CD8-positive, alpha-beta memory T cell (primary cell): Measurements from ENCODE around the gene OR2T35. TPM values are rescaled to one million over a fixed set of nuclear protein-coding genes. Genes with fewer than 3 reads are reported as not detected.
"Not testable (repeated sequence)": the region's sequence is repeated elsewhere in the genome, so short reads cannot be mapped to it uniquely, and the experiment has no call there.

Experiments used
- CTCF ChIA-PET: fragments of 350-600 bp; sonication (Branson Sonifier 250); formaldehyde crosslinking; loops from one replicate; lab custom pipeline; 2021; ENCODE audit warnings: antibody characterized with exemption; lab: Charles Lee
- POLR2A ChIA-PET: fragments of 350-600 bp; sonication (Branson Sonifier 250); formaldehyde crosslinking; loops from one replicate; lab custom pipeline; 2021; ENCODE audit warnings: antibody characterized with exemption; lab: Charles Lee
- DNase-seq, 5 donors: peaks; one replicate each; pipeline versions ENCODE4 v3.0.0 to v3.0.0-alpha.2; 2020 to 2022; ENCODE audit warnings: mixed read lengths in 1 of 5
- H3K27ac ChIP-seq: one replicate; pipeline ENCODE4 v1.7.0; 2013; ENCODE audit warnings: low read depth, mild to moderate bottlenecking, low read length, moderate library complexity
- H3K27me3 ChIP-seq: 2 replicates; pipeline ENCODE4 v1.7.0; 2013; ENCODE audit warnings: low read length, mild to moderate bottlenecking; ENCODE audit not compliant: insufficient read depth, poor library complexity, severe bottlenecking
- H3K36me3 ChIP-seq: 2 replicates; pipeline ENCODE4 v1.7.0; 2013; ENCODE audit warnings: mild to moderate bottlenecking, low read length, moderate library complexity; ENCODE audit not compliant: insufficient read depth
- H3K4me1 ChIP-seq: 2 replicates; pipeline ENCODE4 v1.7.0; 2013; ENCODE audit warnings: mild to moderate bottlenecking, low read length, moderate library complexity; ENCODE audit not compliant: insufficient read depth
- H3K4me3 ChIP-seq: 2 replicates; pipeline ENCODE4 v1.7.0; 2013; ENCODE audit warnings: mild to moderate bottlenecking, low read length
- H3K9me3 ChIP-seq: 2 replicates; pipeline ENCODE4 v1.7.0; 2013; ENCODE audit warnings: mild to moderate bottlenecking, low read length
- H3K27ac Mint-ChIP-seq, 8 donors: one replicate each; pipeline ENCODE4 v1.8.0; 2020 to 2021; ENCODE audit warnings: mixed read lengths in 8 of 8, mild to moderate bottlenecking in 6 of 8, inconsistent platforms in 3 of 8, moderate library complexity in 3 of 8
- H3K27me3 Mint-ChIP-seq, 2 donors: one replicate each; pipeline ENCODE4 v1.8.0; 2020 to 2021; ENCODE audit warnings: mixed read lengths in 2 of 2, mild to moderate bottlenecking in 1 of 2, moderate library complexity in 1 of 2
- H3K36me3 Mint-ChIP-seq, 3 donors: one replicate each; pipeline ENCODE4 v1.8.0; 2020 to 2021; ENCODE audit warnings: mixed read lengths in 3 of 3, inconsistent platforms in 1 of 3, mild to moderate bottlenecking in 1 of 3
- H3K4me1 Mint-ChIP-seq, 3 donors: one replicate each; pipeline ENCODE4 v1.8.0; 2020 to 2021; ENCODE audit warnings: mixed read lengths in 3 of 3, inconsistent platforms in 1 of 3, mild to moderate bottlenecking in 1 of 3
- H3K4me3 Mint-ChIP-seq, 7 donors: one replicate each; pipeline ENCODE4 v1.8.0; 2020 to 2021; ENCODE audit warnings: mixed read lengths in 7 of 7, mild to moderate bottlenecking in 6 of 7, moderate library complexity in 4 of 7, inconsistent platforms in 2 of 7
- H3K9me3 Mint-ChIP-seq, 5 donors: one replicate each; pipeline ENCODE4 v1.8.0; 2020 to 2022; ENCODE audit warnings: mixed read lengths in 5 of 5, mild to moderate bottlenecking in 3 of 5, moderate library complexity in 2 of 5, inconsistent platforms in 1 of 5
- polyA plus RNA-seq: library from polyadenylated mRNA; unstranded; fragments of 300-500 nt; fragmentation: Illumina TruSeq; gene quantifications from one replicate; pipeline ENCODE4 v1.2.3, GENCODE V29; 2021
- total RNA-seq, 2 experiments: library from RNA; stranded (reverse); gene quantifications; one replicate each; pipeline ENCODE4 v1.2.3, GENCODE V29; 2021

Gene OR2T35
- total and polyA plus RNA-seq, 3 experiments from 2014 or later: not detected

DNA sequence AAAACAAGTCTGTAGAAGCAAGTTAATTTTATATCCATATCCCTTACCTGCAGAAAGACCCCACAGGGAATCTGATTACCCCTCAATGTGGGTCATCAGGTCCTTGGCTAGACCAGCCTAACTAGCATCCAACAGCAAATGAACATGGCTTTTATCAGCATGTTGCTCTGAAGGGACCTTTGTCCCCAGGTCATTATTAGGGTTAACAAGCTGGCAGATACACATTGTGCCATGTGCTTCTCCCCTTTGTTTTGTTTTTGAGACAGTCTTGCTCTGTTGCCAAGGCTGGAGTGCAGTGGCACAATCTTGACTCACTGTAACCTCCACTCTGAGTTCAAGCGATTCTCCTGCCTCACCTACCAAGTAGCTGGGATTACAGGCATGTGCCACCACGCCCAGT is 10.1 kb downstream of the OR2T35 start, which contains the start of gene OR2T11:
Gene OR2T11, minus strand, starts transcription at position 101 of the 400 bp plus-strand sequence. CDS start 7,963 bp downstream, outside the sequence.
- H3K27ac ChIP-seq, DNase-seq, H3K9me3 Mint-ChIP-seq, CTCF ChIA-PET, H3K4me3 Mint-ChIP-seq, H3K27me3 Mint-ChIP-seq, H3K4me3 ChIP-seq, H3K27me3 ChIP-seq, H3K27ac Mint-ChIP-seq, POLR2A ChIA-PET, H3K36me3 Mint-ChIP-seq, H3K4me1 Mint-ChIP-seq, H3K36me3 ChIP-seq, H3K9me3 ChIP-seq, H3K4me1 ChIP-seq: not testable (repeated sequence)

DNA sequence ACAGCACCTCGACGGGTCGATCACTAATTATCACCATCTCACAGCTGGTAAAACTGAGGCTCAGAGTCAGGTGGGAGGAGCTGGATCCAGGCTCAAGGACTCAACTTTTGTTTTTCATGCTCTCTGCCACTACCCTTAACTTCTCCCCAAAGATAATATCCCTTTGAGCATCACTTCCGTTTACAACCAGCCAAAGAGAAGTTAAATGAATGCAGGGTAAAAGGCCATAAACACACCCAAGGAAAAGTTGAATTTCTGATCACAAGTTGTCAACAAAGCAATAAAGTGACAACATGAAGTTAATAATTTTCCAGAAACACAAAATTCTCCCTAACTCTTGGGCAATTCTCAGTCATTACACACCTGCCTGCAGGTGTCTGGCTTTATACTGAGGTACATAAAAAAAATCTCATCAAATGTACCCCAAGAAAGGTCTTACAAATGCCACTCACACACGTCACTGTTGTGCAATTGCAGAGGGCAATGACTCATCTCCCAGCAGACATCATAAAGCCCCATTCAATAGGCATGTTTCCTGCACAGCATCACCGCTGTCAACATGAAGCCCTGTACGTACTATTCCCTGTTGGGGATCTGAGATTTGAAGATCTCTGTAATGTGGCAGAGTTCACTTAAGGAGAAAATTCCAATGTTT is 13.6 kb downstream of the OR2T35 start:
- peaks cover 0 to 3% of the 10 kb centered on the region in 2 donors for H3K27me3 Mint-ChIP-seq
- H3K4me1 ChIP-seq: no peaks in the 10 kb centered on the region
- H3K27ac Mint-ChIP-seq: no peak overlapping the region
- H3K36me3 Mint-ChIP-seq: no peaks in the 10 kb centered on the region
- ChIA-PET CTCF (no interaction called here), POLR2A (no interaction called here)
- H3K9me3 Mint-ChIP-seq: no peaks in the 10 kb centered on the region
- H3K36me3 ChIP-seq: no peaks in the 10 kb centered on the region
- no peak overlapping the region for H3K27ac ChIP-seq
- H3K27me3 ChIP-seq: no peaks in the 10 kb centered on the region
- H3K4me1 Mint-ChIP-seq: no peaks in the 10 kb centered on the region
- no peak overlapping the region for H3K4me3 Mint-ChIP-seq
- DNase-seq: no peak
- H3K4me3 ChIP-seq: no peak overlapping the region
- no peaks in the 10 kb centered on the region for H3K9me3 ChIP-seq

- no peaks in the 10 kb centered on the region for H3K36me3 ChIP-seq
- ChIA-PET CTCF (no interaction called here), POLR2A (no interaction called here)
- Mint-ChIP-seq H3K4me1 (no peaks in the 10 kb centered on the region), H3K27me3 (peaks cover 0 to 3% of the 10 kb centered on the region in 2 donors), H3K36me3 (no peaks in the 10 kb centered on the region), H3K4me3 (no peak overlapping the region), H3K9me3 (no peaks in the 10 kb centered on the region), H3K27ac (peak overlapping the region in 1 of 8 donors; percentile 1)
- H3K4me3 ChIP-seq: no peak overlapping the region
- no peaks in the 10 kb centered on the region for H3K9me3 ChIP-seq
- DNase-seq: no peak
- no peaks in the 10 kb centered on the region for H3K27me3 ChIP-seq
- no peaks in the 10 kb centered on the region for H3K4me1 ChIP-seq
- H3K27ac ChIP-seq: no peak overlapping the region
Measured at GRCh38 chr1:248630551-248630950, 14.5 kb downstream of the OR2T35 start.

- Histone ChIP-seq H3K27me3 (no peaks in the 10 kb centered on the region), H3K27ac (no peak overlapping the region), H3K36me3 (no peaks in the 10 kb centered on the region), H3K4me1 (peaks cover 4% of the 10 kb centered on the region), H3K9me3 (no peaks in the 10 kb centered on the region), H3K4me3 (no peak overlapping the region)
- no peak overlapping the region for H3K4me3 Mint-ChIP-seq
- no peak for DNase-seq
- H3K27ac Mint-ChIP-seq: no peak overlapping the region
- peaks cover 0 to 3% of the 10 kb centered on the region in 2 donors for H3K27me3 Mint-ChIP-seq
- POLR2A ChIA-PET: no interaction called here
- no peaks in the 10 kb centered on the region for H3K4me1 Mint-ChIP-seq
- no peaks in the 10 kb centered on the region for H3K36me3 Mint-ChIP-seq
- CTCF ChIA-PET: interaction anchor here (0.8 kb wide), 1 partner anchor 153 kb away, joined by 3 read pairs; no protein-coding TSS in a partner anchor
- no peaks in the 10 kb centered on the region for H3K9me3 Mint-ChIP-seq
Measured at GRCh38 chr1:248627971-248628844, 16.9 kb downstream of the OR2T35 start.

DNA sequence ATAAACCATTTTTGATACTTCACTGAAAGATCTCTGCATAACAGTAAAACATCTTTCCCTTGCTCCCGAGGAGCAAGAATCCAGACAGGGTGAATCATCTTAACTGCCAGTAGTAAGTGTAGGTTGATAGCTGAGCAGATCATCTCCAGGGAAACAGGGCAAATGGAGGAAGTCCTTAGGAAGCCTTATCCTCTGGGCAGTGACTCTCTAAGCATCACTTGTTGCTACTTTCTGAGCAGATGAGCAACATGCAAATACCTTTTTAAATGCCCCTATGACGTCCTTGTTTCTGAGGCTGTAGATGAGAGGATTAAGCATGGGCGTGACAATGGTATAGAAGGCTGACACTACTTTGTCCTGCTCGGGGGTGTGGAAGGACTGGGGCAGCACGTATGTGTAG is 19.1 kb downstream of the OR2T35 start:
- no peak overlapping the region for H3K27ac Mint-ChIP-seq
- CTCF ChIA-PET: no interaction called here
- Histone ChIP-seq H3K27me3 (no peaks in the 10 kb centered on the region), H3K4me1 (peaks cover 4% of the 10 kb centered on the region), H3K9me3 (no peaks in the 10 kb centered on the region), H3K36me3 (no peaks in the 10 kb centered on the region), H3K4me3 (no peak overlapping the region), H3K27ac (no peak overlapping the region)
- DNase-seq: no peak
- no peak overlapping the region for H3K4me3 Mint-ChIP-seq
- H3K36me3 Mint-ChIP-seq: no peaks in the 10 kb centered on the region
- peaks cover 0 to under 1% of the 10 kb centered on the region in 2 donors for H3K27me3 Mint-ChIP-seq
- H3K4me1 Mint-ChIP-seq: no peaks in the 10 kb centered on the region
- POLR2A ChIA-PET: no interaction called here
- H3K9me3 Mint-ChIP-seq: no peaks in the 10 kb centered on the region

DNA sequence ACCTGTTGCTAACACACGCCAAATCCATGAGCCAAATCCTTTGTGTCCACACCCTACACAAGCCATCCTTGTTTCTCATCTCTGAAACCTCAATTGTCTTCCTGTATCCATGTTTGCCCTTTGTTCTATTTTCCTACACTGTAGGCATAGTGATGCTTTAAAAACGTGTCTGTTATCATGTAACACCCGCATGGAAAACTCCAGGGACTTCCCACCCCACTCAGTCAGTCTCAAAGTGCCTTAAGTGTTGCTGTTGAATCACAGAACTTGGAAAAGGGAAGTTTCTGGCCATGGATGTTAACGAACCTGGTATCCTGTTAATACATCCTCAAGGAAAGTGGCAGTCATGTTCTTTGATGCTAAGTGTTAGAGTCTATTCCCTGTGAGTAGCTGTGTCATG is 19.9 kb downstream of the OR2T35 start:
- no peaks in the 10 kb centered on the region for H3K4me1 Mint-ChIP-seq
- H3K27ac Mint-ChIP-seq: no peak overlapping the region
- POLR2A ChIA-PET: no interaction called here

GRCh38 chr1:248622570-248623001 is 22.5 kb downstream of the OR2T35 start:
- Mint-ChIP-seq H3K4me1 (no peaks in the 10 kb centered on the region), H3K27me3 (peaks cover 0 to 1% of the 10 kb centered on the region in 2 donors), H3K4me3 (no peak overlapping the region), H3K36me3 (no peaks in the 10 kb centered on the region), H3K9me3 (no peaks in the 10 kb centered on the region), H3K27ac (no peak overlapping the region)
- H3K27ac ChIP-seq: no peak overlapping the region
- no peaks in the 10 kb centered on the region for H3K9me3 ChIP-seq
- no peaks in the 10 kb centered on the region for H3K36me3 ChIP-seq
- H3K4me1 ChIP-seq: peaks cover 4% of the 10 kb centered on the region
- ChIA-PET POLR2A (no interaction called here), CTCF (no interaction called here)
- H3K4me3 ChIP-seq: no peak overlapping the region
- H3K27me3 ChIP-seq: no peaks in the 10 kb centered on the region
- DNase-seq: peak in 1 of 5 donors; percentile 15

More for the DNA sequence above, 19.9 kb downstream of the OR2T35 start:
- Mint-ChIP-seq H3K4me3 (no peak overlapping the region), H3K9me3 (no peaks in the 10 kb centered on the region), H3K36me3 (no peaks in the 10 kb centered on the region), H3K27me3 (no peaks in the 10 kb centered on the region)
- CTCF ChIA-PET: no interaction called here
- H3K27me3 ChIP-seq: no peaks in the 10 kb centered on the region
- H3K9me3 ChIP-seq: no peaks in the 10 kb centered on the region
- H3K4me3 ChIP-seq: no peak overlapping the region
- no peak overlapping the region for H3K27ac ChIP-seq
- no peak for DNase-seq
- peaks cover 4% of the 10 kb centered on the region for H3K4me1 ChIP-seq
- H3K36me3 ChIP-seq: no peaks in the 10 kb centered on the region

DNA sequence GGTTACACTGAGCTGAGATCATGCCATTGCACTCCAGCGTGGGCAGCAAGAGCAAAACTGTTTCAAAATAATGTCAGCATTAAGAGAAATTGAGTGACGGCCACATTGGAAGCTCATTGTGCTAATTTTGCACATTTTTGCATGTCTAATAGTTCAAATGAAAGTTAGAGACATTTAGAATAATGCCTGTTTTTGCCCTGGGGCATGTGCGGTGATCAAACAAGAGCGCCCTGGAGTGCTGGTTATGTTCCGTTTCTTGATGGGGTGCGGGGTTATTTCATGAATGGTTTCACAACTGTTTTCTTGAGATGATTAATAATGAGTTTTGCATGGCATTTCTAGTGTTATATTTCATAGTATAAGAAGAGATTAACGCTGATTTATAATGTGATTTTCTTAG is 23.3 kb downstream of the OR2T35 start:
- no peak for DNase-seq
- Mint-ChIP-seq H3K4me1 (no peaks in the 10 kb centered on the region), H3K36me3 (no peaks in the 10 kb centered on the region), H3K27me3 (peaks cover 0 to 1% of the 10 kb centered on the region in 2 donors), H3K9me3 (no peaks in the 10 kb centered on the region), H3K27ac (no peak overlapping the region), H3K4me3 (no peak overlapping the region)
- no peaks in the 10 kb centered on the region for H3K27me3 ChIP-seq
- no peaks in the 10 kb centered on the region for H3K36me3 ChIP-seq
- no peak overlapping the region for H3K4me3 ChIP-seq
- POLR2A ChIA-PET: no interaction called here
- no peak overlapping the region for H3K27ac ChIP-seq
- H3K9me3 ChIP-seq: no peaks in the 10 kb centered on the region
- peaks cover 4% of the 10 kb centered on the region for H3K4me1 ChIP-seq
- CTCF ChIA-PET: no interaction called here
